Left ventricle myocardium inferior (tissue), 1 donor: ENCODE data around the gene EEFSEC. TPM values are rescaled to one million over a fixed set of nuclear protein-coding genes. Genes with fewer than 3 reads are reported as not detected.

Source experiments
- DNase-seq: peaks from one replicate; pipeline ENCODE4 v3.0.0-alpha.2; 2020
- H3K27ac ChIP-seq: fragments of 200-600 bp; replicated peaks from 2 replicates; pipeline ENCODE4 v1.8.0; 2021
- H3K27me3 ChIP-seq: fragments of 200-600 bp; 2 replicates; pipeline ENCODE4 v1.8.0; 2021; ENCODE audit warnings: low read depth
- H3K36me3 ChIP-seq: fragments of 200-600 bp; 2 replicates; pipeline ENCODE4 v1.8.0; 2021
- H3K4me1 ChIP-seq: fragments of 200-600 bp; 2 replicates; pipeline ENCODE4 v1.8.0; 2021
- H3K4me3 ChIP-seq: fragments of 200-600 bp; 2 replicates; pipeline ENCODE4 v1.8.0; 2021; ENCODE audit warnings: mild to moderate bottlenecking, moderate library complexity
- H3K9me3 ChIP-seq: fragments of 200-600 bp; replicated peaks from 2 replicates; pipeline ENCODE4 v1.8.0; 2021
- intact Hi-C: fragments of 100-400 bp; cut with micrococcal nuclease; formaldehyde crosslinking; loops from one replicate; pipeline ENCODE4 v1.11.0; 2022
- total RNA-seq: library from RNA; stranded (reverse); fragmentation: NEBNext Ultra II Directional; extraction: Animal tissue kit (Norgen Biotek cat#: 25700); gene quantifications from one replicate; pipeline ENCODE4 v1.2.1, GENCODE V29; 2021
- TF ChIP-seq, protein P1 (sequence below): fragments of 200-600 bp; IDR thresholded peaks from 2 replicates; pipeline ENCODE4 v1.8.0; 2021; ENCODE audit warnings: antibody characterized with exemption, mild to moderate bottlenecking, borderline replicate concordance
- donor health status: DM: no; HTN: yes; CAD: no; lungs with severe emphysema.

EEFSEC gene
- total RNA-seq, 1 donor from 2014 or later = 23.7 TPM

- no peak for DNase-seq
- TF ChIP-seq, protein P1, sequence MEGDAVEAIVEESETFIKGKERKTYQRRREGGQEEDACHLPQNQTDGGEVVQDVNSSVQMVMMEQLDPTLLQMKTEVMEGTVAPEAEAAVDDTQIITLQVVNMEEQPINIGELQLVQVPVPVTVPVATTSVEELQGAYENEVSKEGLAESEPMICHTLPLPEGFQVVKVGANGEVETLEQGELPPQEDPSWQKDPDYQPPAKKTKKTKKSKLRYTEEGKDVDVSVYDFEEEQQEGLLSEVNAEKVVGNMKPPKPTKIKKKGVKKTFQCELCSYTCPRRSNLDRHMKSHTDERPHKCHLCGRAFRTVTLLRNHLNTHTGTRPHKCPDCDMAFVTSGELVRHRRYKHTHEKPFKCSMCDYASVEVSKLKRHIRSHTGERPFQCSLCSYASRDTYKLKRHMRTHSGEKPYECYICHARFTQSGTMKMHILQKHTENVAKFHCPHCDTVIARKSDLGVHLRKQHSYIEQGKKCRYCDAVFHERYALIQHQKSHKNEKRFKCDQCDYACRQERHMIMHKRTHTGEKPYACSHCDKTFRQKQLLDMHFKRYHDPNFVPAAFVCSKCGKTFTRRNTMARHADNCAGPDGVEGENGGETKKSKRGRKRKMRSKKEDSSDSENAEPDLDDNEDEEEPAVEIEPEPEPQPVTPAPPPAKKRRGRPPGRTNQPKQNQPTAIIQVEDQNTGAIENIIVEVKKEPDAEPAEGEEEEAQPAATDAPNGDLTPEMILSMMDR = no peak
- intact Hi-C loops = loop anchor here (5.0 to 10.0 kb wide), 2 partner anchors 69 to 177 kb away; no protein-coding TSS in a partner anchor
- no peaks in the 10 kb centered on the region for H3K36me3 ChIP-seq
- H3K4me3 ChIP-seq = no peak overlapping the region
- no peaks in the 10 kb centered on the region for H3K9me3 ChIP-seq
- peaks cover 25% of the 10 kb centered on the region for H3K4me1 ChIP-seq
- H3K27me3 ChIP-seq = peaks cover 62% of the 10 kb centered on the region
- H3K27ac ChIP-seq = no peak overlapping the region
These were observed 274.9 kb downstream of the EEFSEC start for GRCh38 chr3:128427872-128428822.

DNA sequence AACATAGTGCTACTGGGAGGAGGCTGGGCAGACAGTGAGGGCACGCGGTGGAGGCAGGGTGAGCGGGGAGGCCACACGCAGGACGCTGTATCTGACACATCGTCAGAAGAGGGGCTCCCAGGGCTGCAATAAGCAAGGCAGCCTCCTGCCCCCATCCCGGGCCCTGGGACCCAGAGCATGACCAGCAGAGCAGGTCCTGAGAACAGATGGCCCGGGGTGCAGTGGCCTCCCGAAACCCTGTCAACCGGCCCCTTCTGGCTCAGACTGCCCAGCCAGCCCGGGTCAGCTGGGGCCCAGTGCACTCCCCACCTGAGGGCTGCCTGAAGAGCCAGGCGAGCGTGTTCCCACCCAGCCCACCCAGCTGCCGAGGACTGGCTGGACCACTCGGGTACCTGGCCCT lies 276.0 kb downstream of the EEFSEC start:
- Histone ChIP-seq H3K36me3 (no peaks in the 10 kb centered on the region), H3K4me1 (peaks cover 26% of the 10 kb centered on the region), H3K27me3 (peaks cover 73% of the 10 kb centered on the region), H3K9me3 (no peaks in the 10 kb centered on the region), H3K4me3 (no peak overlapping the region), H3K27ac (no peak overlapping the region)
- no peak for DNase-seq
- intact Hi-C loops = loop anchor here (5.0 to 10.0 kb wide), 2 partner anchors 68 to 176 kb away; no protein-coding TSS in a partner anchor
- TF ChIP-seq, protein P1 = no peak

- Histone ChIP-seq H3K4me1 (peaks cover 26% of the 10 kb centered on the region), H3K27ac (no peak overlapping the region), H3K9me3 (no peaks in the 10 kb centered on the region), H3K27me3 (peaks cover 78% of the 10 kb centered on the region), H3K36me3 (no peaks in the 10 kb centered on the region), H3K4me3 (no peak overlapping the region)
- no peak for DNase-seq
- intact Hi-C loops = loop anchor here (5.0 to 10.0 kb wide), 2 partner anchors 68 to 175 kb away; no protein-coding TSS in a partner anchor
- TF ChIP-seq, protein P1 = no peak
These were observed 276.5 kb downstream of the EEFSEC start for GRCh38 chr3:128429751-128430150.

DNA sequence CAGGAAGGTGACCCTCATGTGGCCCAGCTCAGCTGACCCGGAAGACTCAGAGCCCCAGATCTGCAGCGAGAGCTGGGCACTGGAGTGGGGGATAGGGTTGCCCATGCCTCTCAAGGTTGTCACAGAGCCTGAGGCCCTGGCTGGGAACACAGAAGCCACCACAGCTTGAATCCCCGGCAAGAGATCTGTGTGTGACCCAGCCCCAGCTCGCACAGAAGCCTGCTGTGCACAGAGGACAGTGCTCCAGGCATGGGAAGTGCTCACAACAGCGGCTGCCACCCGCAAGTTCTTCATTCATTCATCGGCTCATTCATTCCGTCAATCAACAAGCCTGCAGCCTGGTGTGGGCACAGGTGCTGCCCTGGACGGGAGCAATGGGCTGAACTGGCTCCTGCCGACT lies 277.0 kb downstream of the EEFSEC start:
- peaks cover 24% of the 10 kb centered on the region for H3K4me1 ChIP-seq
- no peak overlapping the region for H3K4me3 ChIP-seq
- no peak for DNase-seq
- peaks cover 83% of the 10 kb centered on the region for H3K27me3 ChIP-seq
- no peaks in the 10 kb centered on the region for H3K36me3 ChIP-seq
- H3K9me3 ChIP-seq = no peaks in the 10 kb centered on the region
- intact Hi-C loops = no loop called here
- TF ChIP-seq, protein P1 = no peak
- H3K27ac ChIP-seq = no peak overlapping the region

DNA sequence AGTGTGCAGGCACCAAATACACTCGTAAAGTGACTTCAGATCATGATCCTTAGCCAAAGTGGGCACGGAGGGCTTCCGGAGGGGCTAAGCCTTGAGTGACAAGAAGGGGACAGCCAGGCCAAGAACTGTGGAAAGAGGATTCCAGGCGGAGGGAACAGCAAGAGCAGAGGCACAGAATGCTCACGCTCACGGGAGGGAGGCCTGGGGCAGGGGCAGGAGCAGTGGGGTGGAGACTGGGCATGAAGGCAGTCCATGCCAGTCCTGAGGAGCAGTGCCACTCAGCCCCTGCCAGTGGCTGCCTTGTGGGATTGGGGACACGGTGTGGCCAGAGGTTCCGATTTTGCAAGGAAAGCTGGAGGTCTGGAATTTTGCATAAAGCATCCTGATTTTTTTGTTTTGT lies 277.4 kb downstream of the EEFSEC start:
- DNase-seq = no peak
- Histone ChIP-seq H3K27me3 (peaks cover 88% of the 10 kb centered on the region), H3K27ac (no peak overlapping the region), H3K36me3 (no peaks in the 10 kb centered on the region), H3K4me3 (no peak overlapping the region), H3K4me1 (peaks cover 20% of the 10 kb centered on the region), H3K9me3 (no peaks in the 10 kb centered on the region)
- intact Hi-C loops = no loop called here
- TF ChIP-seq, protein P1 = no peak
